HG03108 (cell line): ENCODE results near the gene BGN.

Experiments
- ATAC-seq: cut with Tn5 transposase; IDR thresholded peaks from one replicate; pipeline ENCODE4 v1.9.1; 2021; ENCODE audit warnings: moderate library complexity; ENCODE audit not compliant: unreplicated experiment

The BGN gene

GRCh38 chrX:153494541-153495361 lies at the start of gene BGN:
Gene BGN, plus strand, starts transcription at chrX:153494980. Its CDS starts 9,652 bp downstream, at chrX:153504632.
- no peak for ATAC-seq

GRCh38 chrX:153445106-153445855 lies 49.5 kb upstream of the BGN start:
- no peak for ATAC-seq

GRCh38 chrX:153445856-153446635 lies 48.7 kb upstream of the BGN start, which contains the start of gene TREX2:
Gene TREX2, minus strand, starts transcription at chrX:153446056. Its CDS starts 626 bp downstream, at chrX:153445430.
- no peak for ATAC-seq

GRCh38 chrX:153446636-153446936 lies 48.2 kb upstream of the BGN start:
- no peak for ATAC-seq

GRCh38 chrX:153446950-153447580 lies 47.7 kb upstream of the BGN start:
- no peak for ATAC-seq

- no peak for ATAC-seq
These were observed 47.2 kb upstream of the BGN start for GRCh38 chrX:153447581-153447960.

- no peak for ATAC-seq
These were observed 46.0 kb upstream of the BGN start for GRCh38 chrX:153448556-153449367.

- ATAC-seq = no peak
These were observed 45.2 kb upstream of the BGN start for GRCh38 chrX:153449368-153450113.

GRCh38 chrX:153450114-153450948 lies 44.4 kb upstream of the BGN start:
- ATAC-seq = no peak

- no peak for ATAC-seq
These were observed 43.9 kb upstream of the BGN start for GRCh38 chrX:153450949-153451277.

GRCh38 chrX:153454901-153455550 lies 39.8 kb upstream of the BGN start:
- no peak for ATAC-seq

GRCh38 chrX:153455571-153455970 lies 39.2 kb upstream of the BGN start:
- ATAC-seq = no peak

GRCh38 chrX:153456161-153456560 lies 38.6 kb upstream of the BGN start:
- ATAC-seq = no peak

GRCh38 chrX:153456704-153457103 lies 38.1 kb upstream of the BGN start:
- no peak for ATAC-seq

- ATAC-seq = no peak
These were observed 37.5 kb upstream of the BGN start for GRCh38 chrX:153457136-153457825.

- no peak for ATAC-seq
These were observed 36.8 kb upstream of the BGN start for GRCh38 chrX:153457827-153458466.

GRCh38 chrX:153458476-153458875 lies 36.3 kb upstream of the BGN start:
- no peak for ATAC-seq
